GM18511 (cell line): ENCODE measurements around the gene LMOD2.
A peak's percentile ranks its signal among the peaks of the same experiment; 100 is the strongest.

Experiments used
- ATAC-seq: cut with Tn5 transposase; IDR thresholded peaks from one replicate; pipeline ENCODE4 v1.9.1; 2021; ENCODE audit warnings: mild to moderate bottlenecking, moderate library complexity; ENCODE audit not compliant: unreplicated experiment

LMOD2 gene

DNA sequence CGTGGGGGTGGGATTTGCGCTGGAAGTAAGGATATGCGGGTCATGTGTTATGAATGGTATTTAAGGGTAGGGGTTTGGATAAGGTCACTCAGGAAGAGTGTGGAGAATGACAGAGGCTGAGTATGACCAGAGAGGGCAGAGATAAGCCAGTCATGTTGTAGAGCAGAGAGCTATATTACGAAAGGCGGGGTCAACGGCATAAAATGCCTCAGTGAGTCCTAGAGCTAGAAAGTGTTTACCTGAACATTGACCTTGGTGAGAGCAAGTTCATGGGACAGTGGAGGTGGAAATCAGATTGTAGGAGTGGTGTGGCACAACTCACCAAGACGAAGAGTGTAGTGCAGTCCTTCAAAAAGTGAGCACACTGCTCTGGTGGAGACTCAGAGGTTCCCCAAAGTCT, 13.8 kb downstream of the LMOD2 start:
- no peak for ATAC-seq

- ATAC-seq, result no peak
Observed at GRCh38 chr7:123673137-123673732, 17.6 kb downstream of the LMOD2 start.

DNA sequence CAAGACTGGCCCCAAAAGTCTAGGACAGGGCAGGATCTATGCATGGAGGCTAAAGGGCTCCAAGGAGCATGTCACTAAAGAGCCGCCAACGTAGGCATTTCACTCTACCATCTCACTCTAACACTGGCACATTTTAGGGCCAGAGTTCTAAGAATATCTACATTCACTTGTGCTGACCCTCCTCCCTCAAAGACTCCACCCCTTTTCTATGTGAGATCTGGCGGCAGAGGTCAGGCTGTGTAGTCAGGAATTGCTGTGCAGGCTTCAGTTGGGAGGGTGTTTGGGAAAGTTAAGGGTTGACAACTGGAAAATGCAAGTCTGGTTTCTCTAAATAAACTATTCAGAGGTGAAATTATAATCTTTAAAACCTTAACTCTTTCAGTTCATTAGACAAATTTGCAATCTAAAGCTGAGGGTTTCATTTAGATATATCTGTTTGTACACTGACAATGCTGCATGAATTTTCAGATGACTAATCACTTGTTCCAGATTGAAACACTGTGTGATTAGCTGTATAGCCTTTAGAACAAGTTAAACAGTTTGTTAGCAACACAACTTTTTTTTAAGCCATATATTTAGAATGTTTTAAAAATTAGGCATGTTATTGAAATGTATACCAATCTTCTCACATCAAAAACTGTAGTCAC, 18.2 kb downstream of the LMOD2 start:
- no peak for ATAC-seq

DNA sequence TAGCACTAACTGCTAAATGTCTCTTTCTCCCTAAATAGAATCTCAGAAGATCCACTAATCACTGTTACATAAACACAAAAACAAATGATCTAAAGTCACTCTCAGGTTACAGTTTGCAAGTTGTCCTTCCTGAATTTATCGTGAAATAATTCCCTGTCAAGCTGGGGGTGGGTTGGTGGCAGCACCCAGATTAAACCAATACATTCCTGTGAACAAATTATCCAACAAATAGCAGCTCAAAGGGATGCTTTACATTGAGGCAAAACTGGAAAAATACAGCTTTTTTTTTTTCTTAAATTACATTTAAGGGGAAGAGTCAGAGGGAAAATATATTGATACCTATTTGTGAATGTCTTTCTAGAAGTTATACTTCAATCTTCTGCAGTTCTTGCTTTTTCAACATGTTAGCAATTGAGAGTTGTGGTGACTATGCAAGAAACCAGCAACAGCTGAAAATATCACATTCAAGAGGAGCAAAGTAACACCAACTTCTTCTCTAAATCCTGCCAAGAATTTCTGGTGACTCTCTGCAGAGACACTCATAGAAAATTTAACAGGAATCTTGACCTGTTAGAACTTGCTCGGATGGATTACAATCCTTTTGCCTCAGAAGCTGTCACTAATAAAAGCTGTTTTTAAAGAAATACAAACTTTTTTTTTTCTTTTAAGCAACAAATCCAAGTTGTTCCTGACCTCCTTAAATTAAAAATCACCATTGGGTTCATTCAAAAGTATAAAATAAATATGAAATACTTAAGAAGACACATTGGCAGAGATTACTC, 18.9 kb downstream of the LMOD2 start:
- no peak for ATAC-seq

DNA sequence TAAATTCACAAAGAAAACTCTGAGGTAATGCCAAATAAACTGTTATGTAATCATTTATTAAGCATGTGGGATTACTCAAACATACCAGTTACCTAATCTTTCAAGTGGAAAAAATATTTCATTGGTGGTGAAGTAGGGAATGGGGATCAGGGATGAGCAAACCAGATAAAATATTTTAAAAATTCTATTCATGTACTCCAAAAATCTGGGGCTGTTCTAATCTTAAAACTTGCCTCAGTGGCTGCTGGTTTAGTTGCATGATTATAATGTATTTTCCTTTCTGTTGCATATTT, 19.5 kb downstream of the LMOD2 start:
- no peak for ATAC-seq

DNA sequence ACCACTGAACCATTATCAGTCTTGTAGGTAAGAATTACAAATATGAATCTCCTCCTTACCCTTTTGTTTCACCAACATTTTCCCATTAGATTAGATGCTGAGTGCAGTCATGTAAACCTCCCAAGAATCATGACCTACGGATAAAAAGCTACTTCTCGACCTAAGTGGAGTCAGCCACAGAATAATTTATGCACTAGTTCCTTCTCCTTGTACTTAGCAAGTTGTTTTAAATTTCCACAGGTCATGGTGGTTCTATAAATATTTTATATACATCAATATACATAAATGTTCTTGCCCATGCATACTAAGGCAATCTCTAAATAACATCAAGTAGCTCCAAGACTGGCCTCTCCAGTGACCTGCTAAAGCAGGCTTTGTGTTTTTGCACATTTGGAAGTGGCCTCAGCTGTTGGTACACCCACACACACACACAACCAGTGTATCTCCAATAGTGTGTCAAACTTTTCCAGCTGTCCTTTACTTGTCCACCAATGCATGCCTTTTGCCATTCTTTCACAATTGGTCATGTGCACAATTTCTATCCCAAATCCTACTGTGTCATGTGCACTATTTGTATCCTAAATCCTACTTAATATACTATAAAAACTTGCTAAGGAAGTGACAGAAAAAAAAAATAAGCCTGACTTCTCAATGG, 21.5 kb downstream of the LMOD2 start:
- ATAC-seq, result no peak

DNA sequence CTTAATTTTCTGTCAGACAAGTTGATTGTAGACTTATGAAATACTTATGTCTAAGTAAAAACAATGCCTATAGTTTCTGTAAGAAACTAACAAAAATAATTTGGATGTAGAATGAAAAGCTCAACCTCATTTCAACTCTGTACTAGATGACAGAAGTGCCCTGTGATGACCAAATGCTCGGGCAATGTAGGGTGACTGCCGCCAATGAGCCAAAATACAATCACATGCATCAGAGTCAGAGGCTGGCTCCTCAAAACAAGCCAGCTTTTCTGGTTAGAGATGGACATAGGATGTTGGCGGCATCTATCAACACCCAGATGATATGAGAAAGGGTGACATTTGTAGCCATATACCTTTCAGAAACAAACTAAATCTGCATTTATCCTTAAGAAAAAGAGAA, 23.9 kb downstream of the LMOD2 start:
- no peak for ATAC-seq

- ATAC-seq, result no peak
Observed at GRCh38 chr7:123680580-123680979, 24.9 kb downstream of the LMOD2 start.

DNA sequence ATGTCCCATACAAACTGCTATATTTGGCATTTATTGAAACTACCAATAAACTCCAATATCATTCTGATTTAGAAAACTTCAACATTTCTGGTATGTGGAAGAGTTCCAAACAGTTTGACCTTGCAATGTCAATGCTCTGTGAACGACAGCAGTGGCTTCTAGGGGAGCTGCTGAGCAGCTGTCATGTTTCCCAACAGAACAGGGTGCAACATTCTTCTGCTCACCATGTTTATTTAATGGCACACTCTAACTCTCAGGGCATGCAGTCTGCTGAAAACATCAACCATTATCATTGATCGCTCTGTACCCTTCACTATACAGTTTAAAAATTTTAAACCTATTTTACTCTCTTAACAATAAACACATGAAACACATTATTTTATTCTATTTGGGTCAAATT, 25.9 kb downstream of the LMOD2 start:
- ATAC-seq, result no peak

DNA sequence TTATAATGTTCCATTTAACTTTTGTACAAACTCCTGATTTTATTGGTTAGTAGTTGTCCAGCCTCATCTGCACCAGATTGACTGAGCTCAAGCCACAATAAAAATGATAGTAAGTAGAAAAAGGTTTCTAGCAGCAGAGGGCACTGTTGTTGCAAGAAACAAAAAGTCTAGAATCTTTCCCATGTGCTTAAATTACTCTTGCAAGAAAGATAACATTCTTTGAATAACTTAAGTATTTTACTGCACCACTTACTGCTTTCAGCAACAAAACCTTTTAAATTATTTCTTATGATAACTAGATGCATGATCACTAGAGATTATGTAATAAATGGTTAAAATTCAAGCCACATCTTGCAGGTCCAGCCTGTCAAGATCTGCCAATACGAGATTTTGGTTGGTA, 27.0 kb downstream of the LMOD2 start:
- ATAC-seq, result no peak

GRCh38 chr7:123687161-123687560, 31.5 kb downstream of the LMOD2 start:
- ATAC-seq, result no peak

DNA sequence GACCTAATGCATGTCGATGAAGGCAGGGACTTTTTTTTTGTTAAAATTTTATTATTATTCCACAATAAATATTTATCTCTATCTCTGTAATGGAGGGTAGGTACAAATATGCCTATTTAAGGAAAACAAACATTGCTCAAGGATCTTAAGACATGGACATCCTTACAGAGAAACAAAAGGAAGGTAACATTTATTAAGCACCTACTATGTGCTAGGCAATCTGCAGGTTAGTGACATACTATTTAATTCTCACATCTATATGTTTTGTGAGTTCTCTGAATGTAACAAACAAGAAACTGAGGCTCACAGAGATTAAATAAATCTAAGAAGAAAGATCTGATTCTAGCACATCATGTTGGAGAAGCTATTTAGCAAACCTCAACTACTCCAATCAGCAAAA, 32.1 kb downstream of the LMOD2 start:
- no peak for ATAC-seq

- ATAC-seq, result no peak
Observed at GRCh38 chr7:123689250-123689649, 33.6 kb downstream of the LMOD2 start.

- ATAC-seq, result no peak
Observed at GRCh38 chr7:123690550-123690949, 34.9 kb downstream of the LMOD2 start.

DNA sequence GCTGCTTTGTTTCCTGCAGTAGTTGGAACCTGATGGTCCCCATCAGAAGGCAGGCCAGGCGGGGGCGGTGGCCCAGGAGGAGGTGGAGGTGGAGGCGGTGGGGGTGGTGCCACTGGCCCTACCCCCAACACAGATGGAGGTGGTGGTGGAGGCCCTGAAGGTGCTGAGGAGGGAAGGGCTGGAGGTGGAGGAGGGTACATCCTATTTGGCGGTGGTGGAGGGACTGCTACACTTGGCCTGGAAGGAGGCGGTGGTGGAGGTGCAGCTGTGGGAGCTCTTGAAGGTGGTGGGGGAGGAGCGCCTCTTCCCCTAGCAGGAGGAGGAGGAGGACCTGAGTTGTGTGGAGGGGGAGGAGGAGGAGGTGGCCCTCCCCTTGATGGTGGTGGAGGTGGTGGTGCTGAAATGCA, 36.8 kb downstream of the LMOD2 start:
- ATAC-seq, result no peak

DNA sequence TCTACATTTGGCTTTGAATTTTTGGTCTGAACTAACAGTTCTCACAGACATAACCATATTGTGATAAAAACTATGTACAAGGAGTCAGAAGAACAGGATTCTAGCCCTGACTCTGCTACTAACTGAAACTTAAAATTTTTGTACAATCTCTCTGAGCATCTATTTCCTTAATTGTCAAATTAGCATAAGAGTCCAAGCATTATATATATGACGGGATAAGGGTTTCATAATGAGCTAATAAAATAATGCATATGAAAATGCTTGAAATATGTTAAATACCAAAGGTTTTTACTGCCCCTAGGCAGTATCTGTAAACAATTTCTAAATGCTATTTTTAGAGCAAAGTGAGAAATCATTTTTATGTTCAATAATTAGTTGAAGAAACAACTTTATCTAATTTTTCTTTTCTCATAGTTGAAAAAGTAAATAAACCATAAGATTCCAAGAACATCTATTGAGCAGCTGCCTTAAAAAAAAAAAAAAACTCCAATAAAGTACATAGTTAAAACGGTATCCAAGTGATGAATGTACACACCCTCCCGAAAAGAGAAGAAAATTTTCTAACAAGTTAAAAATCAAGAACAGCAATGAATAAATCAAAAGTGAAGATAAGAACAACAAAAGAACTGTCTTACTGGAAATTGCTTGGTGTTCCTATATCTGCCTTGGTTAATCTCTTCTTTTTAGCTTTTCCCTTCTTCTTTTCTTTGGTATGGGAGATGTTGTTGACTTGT, 40.4 kb downstream of the LMOD2 start:
- ATAC-seq, result no peak

- ATAC-seq, result no peak
Observed at GRCh38 chr7:123705211-123705901, 49.7 kb downstream of the LMOD2 start.

- no peak for ATAC-seq
Observed at GRCh38 chr7:123709525-123709924, 53.9 kb downstream of the LMOD2 start.

DNA sequence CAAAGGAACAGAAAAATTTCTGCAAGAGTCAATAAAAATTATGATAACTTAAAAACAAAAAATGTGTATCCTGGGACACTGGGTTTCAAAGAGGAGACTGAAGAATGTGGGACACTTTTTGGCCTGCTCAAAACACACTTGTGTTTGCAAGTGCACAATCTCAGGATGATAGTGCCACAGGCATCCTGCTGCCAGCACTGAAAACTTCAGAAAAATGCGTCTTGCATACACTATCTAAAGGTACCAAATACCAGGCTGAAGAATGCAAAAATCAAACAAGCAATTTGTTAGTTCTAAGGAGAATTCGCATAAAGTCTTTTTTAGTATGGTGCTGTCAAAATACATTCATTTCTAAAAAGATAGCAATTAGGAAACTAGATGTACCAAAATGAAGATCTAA, 55.0 kb downstream of the LMOD2 start:
- ATAC-seq, result peak; percentile 41

DNA sequence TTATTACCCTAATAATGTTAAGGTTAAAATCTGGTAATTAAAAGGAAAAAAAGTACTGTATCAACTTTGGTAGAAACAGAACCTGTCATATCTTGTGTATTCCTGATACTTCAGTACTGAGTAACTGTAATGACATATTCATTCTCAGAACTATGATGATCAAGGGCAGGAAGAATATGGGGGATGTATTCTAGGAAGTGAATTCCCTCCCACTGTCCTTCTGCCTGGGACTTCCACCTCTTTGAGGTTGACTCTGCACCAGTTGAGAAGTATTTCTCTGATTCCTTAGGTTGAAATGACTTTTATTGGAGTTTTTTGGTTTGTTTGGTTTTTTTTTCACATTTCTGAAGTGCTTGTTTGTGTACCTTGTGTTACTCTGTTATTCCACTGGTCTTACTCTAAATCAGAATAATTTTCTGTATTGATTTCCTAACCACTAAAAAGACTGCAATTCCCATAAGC, 56.2 kb downstream of the LMOD2 start:
- ATAC-seq, result no peak

GRCh38 chr7:123712619-123713018, 57.0 kb downstream of the LMOD2 start:
- ATAC-seq, result no peak
